Omental fat pad (tissue), 4 donors: Measurements from ENCODE around the gene BIK. TPM values are rescaled to one million over a fixed set of nuclear protein-coding genes. Genes with fewer than 3 reads are reported as not detected.

Source experiments
- ATAC-seq: fragments of 150-250 bp; one replicate; pipeline ENCODE4 v1.9.1; 2016; ENCODE audit warnings: mild to moderate bottlenecking, moderate library complexity; ENCODE audit not compliant: low FRiP score
- DNase-seq: peaks from one replicate; pipeline ENCODE4 v3.0.0-alpha.2; 2019; ENCODE audit warnings: low spot score
- total RNA-seq, 4 donors: library from RNA; depleted of rRNA; stranded (reverse); fragments of >200 nt; gene quantifications; one replicate each; pipeline ENCODE4 v1.1.0, GENCODE V29; 2016
- TF ChIP-seq, protein P1 (sequence below), 3 donors: fragments of 450-650 bp; IDR thresholded peaks; one replicate each; pipeline ENCODE4 v1.5.1; 2016 to 2017; ENCODE audit warnings: antibody characterized with exemption in 3 of 3, mild to moderate bottlenecking in 3 of 3, moderate library complexity in 2 of 3

BIK gene, protein sequence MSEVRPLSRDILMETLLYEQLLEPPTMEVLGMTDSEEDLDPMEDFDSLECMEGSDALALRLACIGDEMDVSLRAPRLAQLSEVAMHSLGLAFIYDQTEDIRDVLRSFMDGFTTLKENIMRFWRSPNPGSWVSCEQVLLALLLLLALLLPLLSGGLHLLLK
- 1 to 10 TPM in 1 of 4 donors, under 1 TPM in 1, not detected in 2; 0.93 to 1.7 TPM for total RNA-seq

DNA sequence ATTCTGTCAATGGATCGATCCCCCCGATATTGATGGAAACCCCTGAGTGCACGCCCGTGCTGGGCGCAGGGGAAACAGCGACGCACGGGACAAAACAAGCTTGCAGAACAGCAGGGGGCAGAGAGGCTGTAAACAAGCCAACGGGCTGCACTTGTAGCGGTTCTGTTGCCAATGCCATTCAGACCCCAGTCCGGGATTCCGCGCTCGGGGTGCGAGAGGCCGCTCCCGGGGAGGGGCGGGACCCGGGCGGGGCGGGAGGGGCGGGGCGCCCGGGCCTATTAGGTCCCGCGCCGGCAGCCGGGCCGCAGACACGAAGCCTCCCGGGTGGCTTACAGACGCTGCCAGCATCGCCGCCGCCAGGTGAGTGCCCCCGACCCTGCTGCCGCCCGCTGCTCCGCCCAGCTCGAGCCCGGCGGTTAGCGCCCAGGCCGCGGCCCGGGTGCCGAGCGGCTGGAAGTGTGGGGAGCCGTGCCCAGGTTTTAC, at the start of gene BIK:
BIK (plus strand) TSS at position 307 of the 483 bp plus-strand sequence. CDS start 13,273 bp downstream, outside the sequence.
- DNase-seq (no peak), ATAC-seq (peak; percentile 40)
- TF ChIP-seq, protein P1, sequence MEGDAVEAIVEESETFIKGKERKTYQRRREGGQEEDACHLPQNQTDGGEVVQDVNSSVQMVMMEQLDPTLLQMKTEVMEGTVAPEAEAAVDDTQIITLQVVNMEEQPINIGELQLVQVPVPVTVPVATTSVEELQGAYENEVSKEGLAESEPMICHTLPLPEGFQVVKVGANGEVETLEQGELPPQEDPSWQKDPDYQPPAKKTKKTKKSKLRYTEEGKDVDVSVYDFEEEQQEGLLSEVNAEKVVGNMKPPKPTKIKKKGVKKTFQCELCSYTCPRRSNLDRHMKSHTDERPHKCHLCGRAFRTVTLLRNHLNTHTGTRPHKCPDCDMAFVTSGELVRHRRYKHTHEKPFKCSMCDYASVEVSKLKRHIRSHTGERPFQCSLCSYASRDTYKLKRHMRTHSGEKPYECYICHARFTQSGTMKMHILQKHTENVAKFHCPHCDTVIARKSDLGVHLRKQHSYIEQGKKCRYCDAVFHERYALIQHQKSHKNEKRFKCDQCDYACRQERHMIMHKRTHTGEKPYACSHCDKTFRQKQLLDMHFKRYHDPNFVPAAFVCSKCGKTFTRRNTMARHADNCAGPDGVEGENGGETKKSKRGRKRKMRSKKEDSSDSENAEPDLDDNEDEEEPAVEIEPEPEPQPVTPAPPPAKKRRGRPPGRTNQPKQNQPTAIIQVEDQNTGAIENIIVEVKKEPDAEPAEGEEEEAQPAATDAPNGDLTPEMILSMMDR (IDR thresholded peaks at IDR 0.05) = no peak

GRCh38 chr22:43066134-43066533, 44.4 kb upstream of the BIK start:
- TF ChIP-seq, protein P1 (IDR thresholded peaks at IDR 0.05) = no peak
- DNase-seq (no peak), ATAC-seq (no peak)

DNA sequence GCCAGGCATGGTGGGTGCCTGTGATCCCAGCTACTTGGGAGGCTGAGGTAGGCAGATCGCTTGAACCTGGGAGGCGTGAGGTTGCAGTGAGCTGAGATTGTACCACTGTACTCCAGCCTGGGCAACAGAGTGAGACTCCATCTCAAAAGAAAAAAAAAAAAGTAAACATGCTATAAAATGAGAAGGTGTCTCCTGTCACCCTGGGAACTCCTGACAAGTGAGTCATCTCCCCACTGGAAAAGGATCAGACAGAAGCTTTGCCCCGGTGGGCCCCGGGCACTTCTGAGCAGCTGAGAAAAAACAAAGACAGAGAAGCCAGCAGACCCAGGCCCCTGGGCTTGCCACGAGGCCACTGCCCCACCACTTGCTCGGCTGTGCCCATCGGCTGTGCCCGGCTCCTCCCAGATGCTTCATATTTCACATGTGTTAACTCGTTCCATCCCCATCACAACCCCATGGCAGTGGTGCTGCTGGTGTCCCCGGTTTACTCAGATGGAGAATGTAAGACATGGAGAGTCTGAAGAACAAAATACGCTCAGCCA, 43.6 kb upstream of the BIK start:
- DNase-seq (no peak), ATAC-seq (no peak)
- TF ChIP-seq, protein P1 (IDR thresholded peaks at IDR 0.05) = no peak

- ATAC-seq (peak; percentile 12), DNase-seq (no peak)
- TF ChIP-seq, protein P1 (IDR thresholded peaks at IDR 0.05) = no peak
These were observed 33.3 kb upstream of the BIK start for GRCh38 chr22:43077121-43077877.

DNA sequence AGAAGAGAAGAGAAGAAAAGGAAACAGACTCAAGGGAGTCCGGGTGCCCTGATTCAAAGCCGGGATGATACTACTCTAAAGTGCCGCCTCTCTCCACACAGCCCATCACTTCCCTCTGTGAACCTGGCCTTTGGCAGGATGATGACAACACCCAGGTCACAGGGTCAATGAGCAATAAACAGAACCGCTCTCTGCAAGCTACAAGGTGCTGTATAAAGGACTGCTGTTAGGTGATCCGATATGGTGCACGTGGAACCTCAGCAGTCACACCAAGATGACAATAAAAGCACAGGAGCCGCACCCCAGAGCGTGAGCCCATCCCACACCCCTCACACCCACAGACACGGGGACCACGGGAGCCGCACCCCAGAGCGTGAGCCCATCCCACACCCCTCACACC, 32.0 kb upstream of the BIK start:
- no peak for DNase-seq
- ATAC-seq = no peak
- TF ChIP-seq, protein P1 (IDR thresholded peaks at IDR 0.05) = no peak

- TF ChIP-seq, protein P1 (IDR thresholded peaks at IDR 0.05) = no peak
- no peak for DNase-seq
- ATAC-seq = no peak
These were observed 30.8 kb upstream of the BIK start for GRCh38 chr22:43079742-43080141.
